ENCODE measurements around the gene GAST. TPM values are rescaled to one million over a fixed set of nuclear protein-coding genes. Genes with fewer than 3 reads are reported as not detected.

Gene GAST
- total and polyA plus RNA-seq, 2 of the 13 experiments (the other 11 are each of a cell fraction or from before 2014, with no cell fraction given): 0.32 to 0.42 TPM

DNA sequence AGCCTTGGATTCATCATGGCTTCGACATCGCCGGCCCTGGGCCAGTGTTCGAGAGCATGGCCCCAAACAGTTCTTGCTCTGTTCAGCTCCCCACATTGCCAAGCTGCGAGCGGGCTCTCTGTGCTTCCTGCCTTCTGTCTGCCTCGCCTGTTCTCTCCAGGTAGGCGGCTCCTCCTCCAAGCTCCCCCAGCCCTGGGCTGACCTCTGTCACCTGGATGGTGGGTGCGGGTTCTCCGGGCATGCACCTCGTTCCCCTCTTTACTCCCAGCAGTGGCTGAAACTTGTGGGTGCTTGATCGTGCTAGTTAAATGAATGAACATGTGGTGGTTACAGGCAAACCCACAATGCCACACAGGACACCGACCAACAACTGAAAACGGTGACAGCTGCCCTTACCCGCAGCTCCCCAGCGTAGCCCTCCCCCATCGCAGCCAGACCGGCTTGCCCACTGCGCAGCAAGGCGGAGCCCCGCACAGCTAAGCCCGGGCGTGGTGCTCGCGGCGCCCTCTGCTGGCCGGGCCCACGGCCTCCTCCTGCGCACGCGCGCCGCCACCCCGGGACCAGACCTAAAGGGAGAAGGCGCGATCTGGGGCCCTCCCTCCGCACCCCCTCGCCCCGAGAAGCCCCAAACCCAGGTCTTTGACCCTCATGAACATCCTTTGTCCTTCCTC is 46.4 kb upstream of the GAST start (continued):
- TF ChIP-seq, protein P1, sequence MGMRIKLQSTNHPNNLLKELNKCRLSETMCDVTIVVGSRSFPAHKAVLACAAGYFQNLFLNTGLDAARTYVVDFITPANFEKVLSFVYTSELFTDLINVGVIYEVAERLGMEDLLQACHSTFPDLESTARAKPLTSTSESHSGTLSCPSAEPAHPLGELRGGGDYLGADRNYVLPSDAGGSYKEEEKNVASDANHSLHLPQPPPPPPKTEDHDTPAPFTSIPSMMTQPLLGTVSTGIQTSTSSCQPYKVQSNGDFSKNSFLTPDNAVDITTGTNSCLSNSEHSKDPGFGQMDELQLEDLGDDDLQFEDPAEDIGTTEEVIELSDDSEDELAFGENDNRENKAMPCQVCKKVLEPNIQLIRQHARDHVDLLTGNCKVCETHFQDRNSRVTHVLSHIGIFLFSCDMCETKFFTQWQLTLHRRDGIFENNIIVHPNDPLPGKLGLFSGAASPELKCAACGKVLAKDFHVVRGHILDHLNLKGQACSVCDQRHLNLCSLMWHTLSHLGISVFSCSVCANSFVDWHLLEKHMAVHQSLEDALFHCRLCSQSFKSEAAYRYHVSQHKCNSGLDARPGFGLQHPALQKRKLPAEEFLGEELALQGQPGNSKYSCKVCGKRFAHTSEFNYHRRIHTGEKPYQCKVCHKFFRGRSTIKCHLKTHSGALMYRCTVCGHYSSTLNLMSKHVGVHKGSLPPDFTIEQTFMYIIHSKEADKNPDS (CRISPR knock-in tag; IDR thresholded peaks at IDR 0.05): no peak
- TF ChIP-seq SRSF1 (optimal IDR thresholded peaks at IDR 0.05; ENCODE audit: low read depth, low read length) (peak; percentile 30), ZNF589 (CRISPR knock-in tag; conservative IDR thresholded peaks at IDR 0.05) (no peak), HNRNPLL (IDR thresholded peaks at IDR 0.05; ENCODE audit: low read depth, low read length, poor library complexity, severe bottlenecking) (peak; percentile 85), CENPT (CRISPR knock-in tag; IDR thresholded peaks at IDR 0.05; ENCODE audit: low read depth) (no peak), EP300 (IDR thresholded peaks at IDR 0.05; ENCODE audit: low read depth in 2 of 2, low read length in 2 of 2) (no peak), EP300 (CRISPR knock-in tag; IDR thresholded peaks at IDR 0.05; ENCODE audit: borderline replicate concordance) (peak; percentile 17; the same call in 1 of the 2 replicates), PHF20 (CRISPR knock-in tag; IDR thresholded peaks at IDR 0.05) (no peak; the same call in 1 of the 2 replicates), ZNF883 (CRISPR knock-in tag; IDR thresholded peaks at IDR 0.05; ENCODE audit: not compliant biosample characterization) (no peak), ZNF484 (CRISPR knock-in tag; IDR thresholded peaks at IDR 0.05; ENCODE audit: borderline replicate concordance, low read depth) (no peak), ZNF556 (CRISPR knock-in tag; IDR thresholded peaks at IDR 0.05; ENCODE audit: borderline replicate concordance) (no peak; the same call in 1 of the 2 replicates), ZNF557 (CRISPR knock-in tag; IDR thresholded peaks at IDR 0.05) (no peak)
- TF ChIP-seq, protein P2, sequence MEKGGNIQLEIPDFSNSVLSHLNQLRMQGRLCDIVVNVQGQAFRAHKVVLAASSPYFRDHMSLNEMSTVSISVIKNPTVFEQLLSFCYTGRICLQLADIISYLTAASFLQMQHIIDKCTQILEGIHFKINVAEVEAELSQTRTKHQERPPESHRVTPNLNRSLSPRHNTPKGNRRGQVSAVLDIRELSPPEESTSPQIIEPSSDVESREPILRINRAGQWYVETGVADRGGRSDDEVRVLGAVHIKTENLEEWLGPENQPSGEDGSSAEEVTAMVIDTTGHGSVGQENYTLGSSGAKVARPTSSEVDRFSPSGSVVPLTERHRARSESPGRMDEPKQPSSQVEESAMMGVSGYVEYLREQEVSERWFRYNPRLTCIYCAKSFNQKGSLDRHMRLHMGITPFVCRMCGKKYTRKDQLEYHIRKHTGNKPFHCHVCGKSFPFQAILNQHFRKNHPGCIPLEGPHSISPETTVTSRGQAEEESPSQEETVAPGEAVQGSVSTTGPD (CRISPR knock-in tag; IDR thresholded peaks at IDR 0.05): no peak
- TF ChIP-seq, protein P3, sequence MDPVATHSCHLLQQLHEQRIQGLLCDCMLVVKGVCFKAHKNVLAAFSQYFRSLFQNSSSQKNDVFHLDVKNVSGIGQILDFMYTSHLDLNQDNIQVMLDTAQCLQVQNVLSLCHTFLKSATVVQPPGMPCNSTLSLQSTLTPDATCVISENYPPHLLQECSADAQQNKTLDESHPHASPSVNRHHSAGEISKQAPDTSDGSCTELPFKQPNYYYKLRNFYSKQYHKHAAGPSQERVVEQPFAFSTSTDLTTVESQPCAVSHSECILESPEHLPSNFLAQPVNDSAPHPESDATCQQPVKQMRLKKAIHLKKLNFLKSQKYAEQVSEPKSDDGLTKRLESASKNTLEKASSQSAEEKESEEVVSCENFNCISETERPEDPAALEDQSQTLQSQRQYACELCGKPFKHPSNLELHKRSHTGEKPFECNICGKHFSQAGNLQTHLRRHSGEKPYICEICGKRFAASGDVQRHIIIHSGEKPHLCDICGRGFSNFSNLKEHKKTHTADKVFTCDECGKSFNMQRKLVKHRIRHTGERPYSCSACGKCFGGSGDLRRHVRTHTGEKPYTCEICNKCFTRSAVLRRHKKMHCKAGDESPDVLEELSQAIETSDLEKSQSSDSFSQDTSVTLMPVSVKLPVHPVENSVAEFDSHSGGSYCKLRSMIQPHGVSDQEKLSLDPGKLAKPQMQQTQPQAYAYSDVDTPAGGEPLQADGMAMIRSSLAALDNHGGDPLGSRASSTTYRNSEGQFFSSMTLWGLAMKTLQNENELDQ (CRISPR knock-in tag; IDR thresholded peaks at IDR 0.05; ENCODE audit: borderline replicate concordance): no peak

Measured in HepG2 (cell line).